GM12864 (cell line): ENCODE results near the gene CENPT.

ENCODE experiments used
- DNase-seq: peaks from one replicate; pipeline ENCODE4 v3.0.0-alpha.2; 2011; ENCODE audit warnings: low read depth
- H3K4me3 ChIP-seq: 2 replicates; pipeline ENCODE4 v1.5.1; 2011; ENCODE audit warnings: mild to moderate bottlenecking, low read depth, low read length, control low read depth
- CTCF ChIP-seq: IDR thresholded peaks from 2 replicates; pipeline ENCODE4 v1.5.1; 2011; ENCODE audit warnings: low read depth, mild to moderate bottlenecking, moderate library complexity, low read length, control low read depth, inconsistent platforms; ENCODE audit errors: missing control alignments

The CENPT gene

GRCh38 chr16:67807148-67807682, 40.3 kb downstream of the CENPT start:
- no peak for TF ChIP-seq CTCF
- H3K4me3 ChIP-seq = peak overlapping the region; percentile 92
- no peak for DNase-seq

- DNase-seq = peak; percentile 98
- H3K4me3 ChIP-seq = peak within 1 kb of the TSS; percentile 92
- TF ChIP-seq CTCF = no peak
Measured at GRCh38 chr16:67806428-67807147, 40.9 kb downstream of the CENPT start, which contains the start of the genes RANBP10 and TSNAXIP1. TSS of gene RANBP10 (minus strand) at chr16:67806560. CDS start at chr16:67806536, 24 bp downstream. TSS of gene TSNAXIP1 (plus strand) at chr16:67806889. CDS start at chr16:67807150, 261 bp downstream.

GRCh38 chr16:67805718-67806427, 41.6 kb downstream of the CENPT start:
- no peak for TF ChIP-seq CTCF
- H3K4me3 ChIP-seq = peak overlapping the region; percentile 92
- no peak for DNase-seq

- no peak for TF ChIP-seq CTCF
- peak overlapping the region; percentile 92 for H3K4me3 ChIP-seq
- no peak for DNase-seq
Measured at GRCh38 chr16:67804853-67805542, 42.5 kb downstream of the CENPT start.

- H3K4me3 ChIP-seq = no peak overlapping the region
- DNase-seq = no peak
- no peak for TF ChIP-seq CTCF
Measured at GRCh38 chr16:67803894-67804293, 43.6 kb downstream of the CENPT start.

- no peak overlapping the region for H3K4me3 ChIP-seq
- peak; percentile 42 for DNase-seq
- TF ChIP-seq CTCF = no peak
Measured at GRCh38 chr16:67801883-67802282, 45.6 kb downstream of the CENPT start.
